CD4-positive, alpha-beta T cell treated with Interleukin-4 for 4 hours (primary cell): ENCODE measurements around the gene CBX5.
"Not testable (repeated sequence)": the region's sequence is repeated elsewhere in the genome, so short reads cannot be mapped to it uniquely, and the experiment has no call there.

Source experiments
- DNase-seq: peaks from one replicate; pipeline ENCODE4 v3.0.0-alpha.2; 2020

The CBX5 gene

DNA sequence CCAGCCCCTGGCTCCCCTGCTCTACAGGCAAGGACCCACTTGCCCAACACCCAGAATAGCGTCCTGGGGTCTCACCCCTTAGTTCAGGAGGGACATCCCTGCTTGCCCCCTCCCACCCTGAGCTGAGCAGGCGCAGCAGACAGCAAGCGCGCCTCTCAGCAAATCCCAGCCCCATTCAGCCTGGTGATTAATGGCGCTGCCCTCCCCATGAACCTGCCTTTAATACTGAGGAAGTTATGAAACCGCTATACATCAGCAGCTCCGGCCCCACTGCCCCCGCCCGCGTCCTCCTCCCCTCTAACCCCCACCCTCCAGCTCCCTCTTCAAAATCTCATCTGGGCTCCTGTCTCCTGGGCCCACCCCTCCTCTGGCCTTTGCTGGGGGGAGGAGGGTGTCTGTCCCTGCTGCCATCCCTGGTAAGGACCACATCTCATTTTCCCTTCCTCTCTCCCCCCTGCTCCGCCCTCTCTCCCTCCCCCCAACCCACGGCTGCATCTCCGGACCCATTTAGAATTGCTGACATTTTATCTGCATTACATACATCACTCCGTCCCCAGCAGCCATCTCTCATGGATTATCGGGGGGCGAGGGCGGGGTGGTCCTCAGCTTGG is 84.1 kb downstream of the CBX5 start:
- DNase-seq = no peak

DNA sequence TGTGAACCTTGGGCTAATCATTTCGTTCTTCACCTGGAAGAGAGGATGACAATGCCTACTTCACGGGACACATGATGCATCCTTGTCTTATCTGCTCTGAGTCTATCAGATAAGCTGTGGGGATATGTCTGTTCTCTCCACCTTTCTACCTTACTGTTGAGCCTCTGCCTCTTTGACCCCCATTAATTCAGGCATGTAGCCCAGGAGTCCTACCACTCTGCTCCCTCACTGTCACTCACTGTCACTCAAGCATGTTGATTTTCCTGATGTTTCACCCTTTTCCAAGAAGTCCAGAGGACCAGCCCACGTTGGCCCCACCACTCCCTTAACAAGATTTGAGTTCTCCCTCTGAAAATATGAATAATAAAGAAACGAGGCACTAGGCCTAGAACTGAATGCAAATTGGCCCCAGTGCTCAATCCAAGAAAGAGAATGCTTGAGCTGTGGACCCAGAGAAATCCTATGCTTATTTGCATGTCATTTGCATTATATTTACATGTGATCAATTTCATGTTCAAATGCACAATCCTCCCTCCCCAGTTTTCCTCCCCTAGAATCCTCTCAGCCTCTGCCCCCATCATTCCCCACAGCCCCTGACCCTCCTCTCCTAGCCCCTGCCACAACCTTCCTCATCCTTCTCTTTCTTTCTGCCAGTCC is 84.7 kb downstream of the CBX5 start:
- DNase-seq = no peak

DNA sequence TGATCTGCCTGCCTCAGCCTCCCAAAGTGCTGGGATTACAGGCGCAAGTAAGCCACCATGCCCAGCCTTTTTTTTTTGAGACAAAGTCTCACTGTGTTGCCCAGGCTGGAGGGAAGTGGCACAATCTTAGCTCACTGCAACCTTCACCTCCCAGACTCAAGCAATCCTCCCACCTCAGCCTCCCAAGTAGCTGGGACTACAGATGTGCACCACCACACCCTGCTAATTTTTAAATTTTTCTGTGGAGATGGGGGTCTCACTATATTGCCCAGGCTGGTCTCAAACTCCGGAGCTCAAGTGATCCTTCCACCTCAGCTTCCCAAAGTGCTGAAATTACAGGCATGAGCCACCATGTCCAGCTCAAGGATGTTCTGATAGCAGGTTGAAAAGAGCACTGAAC is 85.3 kb downstream of the CBX5 start:
- not testable (repeated sequence) for DNase-seq

DNA sequence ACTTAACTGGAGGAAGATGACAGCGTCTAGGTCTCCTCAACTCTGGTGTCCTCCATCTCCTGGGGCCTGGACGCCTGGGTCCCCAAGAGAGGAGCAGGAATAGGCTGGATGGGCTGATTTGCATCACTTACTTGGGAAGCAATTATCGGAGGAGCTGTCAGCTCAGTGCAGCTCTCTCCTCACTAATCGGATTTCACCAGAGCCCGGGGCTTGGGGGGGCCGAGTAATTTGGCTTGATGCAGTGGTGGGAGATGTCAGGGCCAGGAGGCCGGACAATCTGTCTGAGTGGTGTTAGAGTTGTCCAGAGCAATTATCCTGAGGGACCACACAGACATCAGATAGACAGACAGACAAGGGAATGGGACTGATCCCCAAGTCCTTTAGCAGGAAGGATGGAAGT is 86.5 kb downstream of the CBX5 start:
- no peak for DNase-seq

DNA sequence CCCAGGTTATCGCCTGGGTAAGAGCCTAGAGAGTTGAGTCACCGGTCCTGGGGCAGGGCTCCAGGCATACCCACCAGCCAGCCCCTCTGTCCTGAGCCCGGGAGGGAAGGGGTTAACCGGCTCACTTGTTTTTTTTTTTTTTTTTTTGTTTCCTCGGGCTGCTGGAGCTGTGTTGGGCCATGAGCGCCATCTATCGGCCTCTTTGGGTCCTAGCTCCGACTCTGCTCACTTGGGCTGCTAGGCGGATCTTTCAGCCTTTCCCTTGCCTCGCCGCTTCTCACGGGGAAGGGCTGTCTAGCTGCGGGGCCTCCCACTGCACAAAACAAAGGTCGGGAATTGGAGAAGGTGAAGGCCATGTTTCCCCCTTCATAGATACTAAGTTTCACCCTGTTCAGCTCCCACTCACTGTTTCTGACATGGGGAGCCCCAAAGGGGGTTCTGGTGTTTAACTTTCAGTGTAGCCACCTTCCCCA is 88.3 kb downstream of the CBX5 start:
- DNase-seq = peak; percentile 77

DNA sequence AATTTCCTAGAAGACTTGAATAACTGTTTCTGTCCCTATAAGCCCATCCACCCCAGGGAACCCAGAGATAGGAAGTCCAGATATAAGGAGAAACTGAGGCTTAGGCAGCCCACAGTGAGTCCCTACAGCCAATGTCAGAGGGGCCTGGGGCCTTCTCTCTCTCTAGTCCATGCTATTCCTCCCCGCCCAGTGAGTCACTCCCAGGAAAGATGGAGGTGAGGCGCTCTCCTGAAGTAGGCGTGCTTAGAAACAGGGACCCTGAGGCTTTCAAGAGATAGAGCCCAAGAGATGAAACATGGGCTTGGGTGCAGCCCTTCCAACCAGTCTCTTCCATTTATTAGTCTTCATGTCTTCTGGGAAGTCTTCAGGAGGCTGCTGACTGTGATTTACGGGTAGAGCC is 88.8 kb downstream of the CBX5 start:
- DNase-seq = no peak

DNA sequence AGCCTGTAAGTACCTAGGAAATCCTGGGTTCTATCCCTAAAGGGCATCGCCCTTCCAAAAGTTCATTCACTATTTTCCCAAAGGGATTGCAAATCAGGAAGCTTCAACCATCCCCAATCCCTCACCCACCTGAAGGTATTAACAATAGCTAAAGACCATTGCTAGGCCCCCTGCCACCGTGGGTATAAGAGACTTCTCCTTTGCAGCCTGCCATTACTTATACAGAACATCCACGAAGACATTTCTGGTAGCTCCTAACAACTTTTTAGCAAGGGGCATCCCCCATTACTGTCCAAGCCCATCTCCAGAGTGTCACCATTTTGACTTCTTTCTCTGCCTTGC is 90.8 kb downstream of the CBX5 start:
- no peak for DNase-seq

DNA sequence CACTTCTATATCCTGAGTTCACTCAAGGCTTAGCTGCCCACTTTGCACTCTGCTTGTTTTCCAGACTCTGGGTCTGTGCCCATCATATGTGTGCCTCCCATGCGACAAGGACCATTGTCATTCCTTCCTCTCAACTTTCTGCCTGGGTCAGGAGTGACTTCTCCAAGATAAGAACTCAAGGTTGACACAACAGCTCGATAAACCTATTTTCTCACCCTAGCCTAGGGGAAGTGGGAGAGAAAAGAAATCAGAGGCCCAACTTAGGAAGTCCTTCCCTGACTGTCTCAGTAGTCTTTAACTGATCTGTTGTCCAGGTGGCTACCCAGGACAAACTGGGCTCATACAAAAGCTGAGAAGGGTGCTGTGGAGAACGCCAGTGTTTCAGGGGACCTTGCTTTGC is 92.8 kb downstream of the CBX5 start:
- no peak for DNase-seq

DNA sequence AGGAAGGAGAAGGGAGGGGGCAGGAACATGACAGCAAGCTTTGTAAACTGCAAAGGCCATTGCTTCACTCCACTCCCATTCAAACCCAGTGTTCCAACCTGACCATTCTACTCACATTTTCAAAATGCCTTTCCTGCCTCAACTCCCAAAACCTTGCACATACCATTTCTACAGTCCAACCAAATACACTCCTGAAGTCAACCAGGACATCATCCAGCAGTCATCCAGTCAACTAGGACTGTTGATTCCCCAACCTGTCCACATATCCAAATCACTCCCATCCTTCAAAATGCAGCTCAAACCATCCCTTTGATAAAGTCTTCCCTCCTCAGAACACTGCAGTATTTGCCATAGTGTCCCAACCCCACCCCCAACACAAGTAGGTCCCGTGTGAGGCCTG is 94.0 kb downstream of the CBX5 start:
- DNase-seq = no peak

DNA sequence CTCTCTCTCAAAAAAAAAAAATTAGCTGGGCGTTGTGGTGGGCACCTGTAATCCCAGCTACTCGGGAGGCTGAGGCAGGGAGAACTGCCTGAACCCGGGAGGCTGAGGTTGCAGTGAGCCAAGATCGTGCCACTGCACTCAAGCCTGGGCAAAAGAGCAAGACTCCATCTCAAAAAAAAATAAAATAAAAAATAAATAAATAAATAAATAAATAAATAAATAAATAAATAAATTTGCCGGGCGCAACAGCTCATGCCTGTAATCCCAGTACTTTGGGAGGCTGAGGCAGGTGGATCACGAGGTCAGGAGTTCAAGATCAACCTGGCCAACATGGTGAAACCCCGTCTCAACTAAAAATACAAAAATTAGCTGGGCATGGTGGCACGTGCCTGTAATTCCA is 94.6 kb downstream of the CBX5 start:
- not testable (repeated sequence) for DNase-seq

DNA sequence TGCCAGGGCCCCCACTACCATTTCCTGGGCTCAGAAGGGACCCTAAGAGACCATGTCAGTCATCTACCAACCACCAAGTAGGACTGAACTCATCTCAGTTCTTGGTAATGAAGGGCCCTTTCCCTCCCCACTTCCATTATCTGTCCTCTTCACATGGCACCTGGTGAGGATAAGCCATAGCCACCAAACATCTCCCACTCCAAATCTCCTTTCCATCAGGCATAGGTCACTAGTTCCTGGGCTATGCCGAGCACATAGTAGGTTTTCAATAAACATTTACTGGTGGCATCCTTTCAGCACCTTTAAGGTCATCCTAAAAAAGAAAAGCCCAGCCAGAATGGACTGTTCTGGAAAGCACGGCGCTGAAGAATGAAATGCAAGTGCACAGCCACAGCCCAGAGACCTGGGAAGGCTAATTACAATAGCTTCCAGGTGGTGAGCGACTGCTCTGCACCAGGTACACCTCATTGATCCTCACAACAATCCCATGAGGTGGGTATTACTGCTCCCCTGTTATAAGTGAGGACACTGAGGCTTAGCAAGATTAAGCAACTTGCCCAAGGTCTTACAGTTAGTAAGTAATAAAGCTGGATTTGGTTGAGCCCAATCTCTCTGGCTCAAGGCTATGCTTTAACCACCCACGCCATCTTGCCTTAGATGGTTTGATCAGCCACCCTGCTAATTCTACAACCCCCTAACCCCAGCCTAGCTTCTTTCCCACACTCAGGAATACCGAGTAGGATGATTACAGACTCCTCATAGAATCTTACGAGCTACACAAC is 95.7 kb downstream of the CBX5 start:
- no peak for DNase-seq

DNA sequence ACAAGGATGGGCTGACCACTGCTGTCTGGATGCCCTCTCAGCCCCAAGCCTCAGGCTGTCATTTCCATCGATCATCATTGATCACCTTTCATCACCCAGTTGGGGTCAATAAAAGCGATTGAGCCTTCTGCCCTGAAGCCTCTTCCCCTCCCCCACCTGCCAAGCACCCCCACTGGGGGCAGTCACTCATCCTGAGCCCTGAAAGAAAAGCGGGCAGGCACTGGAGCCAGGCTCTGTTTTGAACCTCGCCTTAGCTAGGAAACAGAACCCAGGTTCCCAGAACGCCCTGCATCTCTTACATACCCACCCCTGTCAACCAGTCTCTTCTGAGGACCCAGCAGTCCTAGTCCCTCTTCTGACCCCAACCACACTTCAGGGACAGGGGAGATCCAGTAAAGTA is 96.9 kb downstream of the CBX5 start:
- DNase-seq = no peak

DNA sequence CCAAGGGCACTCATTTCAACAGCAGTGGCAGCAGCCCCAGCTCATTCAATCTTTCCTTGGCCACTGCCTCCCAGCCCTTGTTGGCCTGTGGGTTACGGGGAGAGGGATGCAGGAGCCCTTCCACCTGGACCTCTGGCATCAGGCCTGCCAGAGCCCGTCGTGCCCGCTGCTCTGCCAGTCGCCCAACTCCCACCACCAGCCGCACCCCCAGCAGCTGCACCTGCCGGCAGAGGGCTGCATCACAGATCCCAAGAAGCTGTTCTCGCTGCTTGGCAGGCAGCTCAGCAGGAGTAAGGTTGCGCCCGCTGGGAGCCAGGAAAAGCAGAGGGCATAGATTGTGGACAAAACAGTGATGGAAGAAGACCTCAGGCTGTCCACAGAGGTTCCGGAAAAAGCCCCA is 97.8 kb downstream of the CBX5 start:
- no peak for DNase-seq
